Natural killer cell (primary cell): ENCODE results near the gene RUNX1. TPM values are rescaled to one million over a fixed set of nuclear protein-coding genes. Genes with fewer than 3 reads are reported as not detected.
A peak's percentile ranks its signal among the peaks of the same experiment; 100 is the strongest.

ENCODE experiments used
- ATAC-seq, 3 donors: fragments of 150-1000 bp in 2 of 3; fragments of 200-7000 bp in 1 of 3; cut with Tn5 transposase; 1 replicate in 1 of 3; 2 replicates in 2 of 3; pipeline ENCODE4 v1.10.0; 2021; ENCODE audit warnings: mild to moderate bottlenecking in 2 of 3, moderate library complexity in 2 of 3
- DNase-seq, 2 donors: peaks; one replicate each; pipeline versions ENCODE4 v3.0.0 to v3.0.0-alpha.2; 2013 to 2021; ENCODE audit warnings: mixed read lengths in 1 of 2
- H3K27ac ChIP-seq: one replicate; pipeline ENCODE4 v1.5.1; 2013; ENCODE audit warnings: mild to moderate bottlenecking, low read length
- H3K27me3 ChIP-seq: one replicate; pipeline ENCODE4 v1.6.1; 2013; ENCODE audit warnings: low read length; ENCODE audit not compliant: control insufficient read depth, insufficient read depth
- H3K36me3 ChIP-seq: one replicate; pipeline ENCODE4 v1.6.1; 2013; ENCODE audit warnings: low read length; ENCODE audit not compliant: control insufficient read depth, insufficient read depth
- H3K4me1 ChIP-seq: one replicate; pipeline ENCODE4 v1.6.1; 2013; ENCODE audit warnings: low read length; ENCODE audit not compliant: control insufficient read depth, insufficient read depth
- H3K4me3 ChIP-seq: one replicate; pipeline ENCODE4 v1.5.1; 2013; ENCODE audit warnings: low read length
- H3K9me3 ChIP-seq: one replicate; pipeline ENCODE4 v1.6.1; 2013; ENCODE audit warnings: low read length; ENCODE audit not compliant: control insufficient read depth, insufficient read depth
- H3K27ac Mint-ChIP-seq, 2 donors: one replicate each; pipeline ENCODE4 v1.8.0; 2022; ENCODE audit warnings: mild to moderate bottlenecking in 2 of 2, mixed read lengths in 2 of 2, moderate library complexity in 1 of 2
- H3K27me3 Mint-ChIP-seq, 2 donors: one replicate each; pipeline ENCODE4 v1.8.0; 2022; ENCODE audit warnings: low read depth in 2 of 2, mixed read lengths in 2 of 2
- H3K36me3 Mint-ChIP-seq: one replicate; pipeline ENCODE4 v1.8.0; 2022; ENCODE audit warnings: mixed read lengths
- H3K4me1 Mint-ChIP-seq, 2 donors: one replicate each; pipeline ENCODE4 v1.8.0; 2022; ENCODE audit warnings: mixed read lengths in 2 of 2
- H3K4me3 Mint-ChIP-seq: one replicate; pipeline ENCODE4 v1.8.0; 2022; ENCODE audit warnings: mild to moderate bottlenecking, moderate library complexity, mixed read lengths
- H3K9me3 Mint-ChIP-seq, 2 donors: one replicate each; pipeline ENCODE4 v1.8.0; 2022; ENCODE audit warnings: mixed read lengths in 2 of 2
- CTCF ChIP-seq: fragments of 200-600 bp; IDR thresholded peaks from one replicate; pipeline ENCODE4 v1.8.0; 2022; ENCODE audit warnings: antibody characterized with exemption
- WGBS: methylation state at CpG from one replicate; pipeline ENCODE4 v1.1.7; 2013; ENCODE audit warnings: missing lambda C conversion rate; ENCODE audit not compliant: insufficient coverage; 5-methylcytosine and 5-hydroxymethylcytosine counted together
- intact Hi-C: fragments of 100-400 bp; cut with micrococcal nuclease; formaldehyde crosslinking; loops from one replicate; pipeline ENCODE4 v1.14.2; 2022
- total RNA-seq, 4 donors: library from RNA; stranded (reverse); fragments of 120-200 nt in 1 of 4; gene quantifications; one replicate each; pipeline versions ENCODE4 v1.2.3 to v1.2.4, GENCODE V29; 2013 to 2022

The RUNX1 gene
- total RNA-seq, 3 donors from 2014 or later (not counting 1 experiment from before 2014, with no cell fraction given), result 62.1 to 171 (median 98.2) TPM

- H3K9me3 ChIP-seq, result no peaks in the 10 kb centered on the region
- H3K9me3 Mint-ChIP-seq, result no peaks in the 10 kb centered on the region
- WGBS, result 75% methylated on average over 3 of the region's 4 CpGs
- ATAC-seq (no peak), DNase-seq (no peak)
- H3K27me3 Mint-ChIP-seq, result no peaks in the 10 kb centered on the region
- H3K4me3 Mint-ChIP-seq, result no peak overlapping the region
- H3K36me3 ChIP-seq, result no peaks in the 10 kb centered on the region
- peaks cover 46 to 56% of the 10 kb centered on the region in 2 donors for H3K4me1 Mint-ChIP-seq
- intact Hi-C loops, result no loop called here
- H3K36me3 Mint-ChIP-seq, result no peaks in the 10 kb centered on the region
- peaks cover 4% of the 10 kb centered on the region for H3K4me1 ChIP-seq
- no peaks in the 10 kb centered on the region for H3K27me3 ChIP-seq
- no peak overlapping the region for H3K27ac ChIP-seq
- H3K27ac Mint-ChIP-seq, result no peak overlapping the region
- TF ChIP-seq CTCF, result no peak
- no peak overlapping the region for H3K4me3 ChIP-seq
These were observed 104.9 kb downstream of the RUNX1 start for GRCh38 chr21:34944015-34944755.

- Histone ChIP-seq H3K36me3 (no peaks in the 10 kb centered on the region), H3K27ac (no peak overlapping the region), H3K27me3 (no peaks in the 10 kb centered on the region), H3K4me1 (peaks cover 4% of the 10 kb centered on the region), H3K4me3 (no peak overlapping the region), H3K9me3 (no peaks in the 10 kb centered on the region)
- Mint-ChIP-seq H3K27me3 (no peaks in the 10 kb centered on the region), H3K4me1 (peaks cover 48 to 66% of the 10 kb centered on the region in 2 donors), H3K36me3 (no peaks in the 10 kb centered on the region), H3K27ac (no peak overlapping the region), H3K4me3 (no peak overlapping the region), H3K9me3 (no peaks in the 10 kb centered on the region)
- WGBS, result 73% methylated on average over 7 of the region's 7 CpGs
- ATAC-seq, result no peak
- intact Hi-C loops, result no loop called here
- no peak for DNase-seq
- no peak for TF ChIP-seq CTCF
These were observed 106.2 kb downstream of the RUNX1 start for GRCh38 chr21:34942911-34943310.

- Mint-ChIP-seq H3K27me3 (no peaks in the 10 kb centered on the region), H3K4me1 (peaks cover 41 to 60% of the 10 kb centered on the region in 2 donors), H3K4me3 (no peak overlapping the region), H3K36me3 (no peaks in the 10 kb centered on the region), H3K27ac (peak overlapping the region in 1 of 2 donors; percentile 14), H3K9me3 (no peaks in the 10 kb centered on the region)
- Histone ChIP-seq H3K27ac (no peak overlapping the region), H3K4me1 (peaks cover 7% of the 10 kb centered on the region), H3K36me3 (no peaks in the 10 kb centered on the region), H3K4me3 (no peak overlapping the region), H3K27me3 (no peaks in the 10 kb centered on the region), H3K9me3 (no peaks in the 10 kb centered on the region)
- DNase-seq (no peak), ATAC-seq (no peak)
- TF ChIP-seq CTCF, result no peak
- 94% methylated on average over 2 of the region's 2 CpGs for WGBS
- intact Hi-C loops, result no loop called here
These were observed 107.9 kb downstream of the RUNX1 start for GRCh38 chr21:34941162-34941561.
